HG03378 (cell line): Measurements from ENCODE around the gene PLXDC2.

Experiments used
- ATAC-seq: cut with Tn5 transposase; IDR thresholded peaks from one replicate; pipeline ENCODE4 v1.9.1; 2021; ENCODE audit warnings: mild to moderate bottlenecking, moderate library complexity; ENCODE audit not compliant: unreplicated experiment

The PLXDC2 gene

DNA sequence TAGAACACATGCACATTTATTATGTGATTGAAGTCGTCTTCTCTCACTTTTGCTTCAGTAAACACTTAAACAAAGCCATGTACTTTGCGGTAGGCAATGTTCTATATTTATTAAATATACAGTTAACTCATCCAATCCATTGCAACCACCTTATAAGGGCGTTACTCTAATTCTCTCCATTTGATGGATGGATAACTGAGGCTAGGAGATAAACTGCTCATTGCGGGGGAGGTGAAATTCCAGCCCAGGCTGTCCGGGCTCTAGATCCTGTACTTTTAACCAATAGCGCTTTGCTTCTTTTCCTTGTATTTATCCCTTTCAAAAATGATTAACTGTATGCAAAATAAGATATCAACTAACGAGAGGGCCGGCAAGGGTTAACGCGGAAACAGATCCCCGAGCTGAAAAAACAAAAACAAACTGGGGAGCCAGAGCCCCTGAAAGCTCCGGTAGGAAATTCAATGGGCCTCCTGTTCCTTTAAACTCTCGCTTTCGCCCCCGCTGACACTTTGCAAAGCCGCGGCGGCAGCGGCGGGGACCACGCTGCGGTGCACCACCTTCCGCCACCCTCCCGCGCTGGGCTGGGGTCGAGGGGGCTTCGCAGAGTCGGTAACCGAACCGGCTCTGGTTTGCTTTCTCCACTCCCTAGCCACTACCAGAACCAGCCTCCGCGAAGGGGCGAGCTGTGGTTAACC lies 1.0 kb upstream of the PLXDC2 start:
- no peak for ATAC-seq

DNA sequence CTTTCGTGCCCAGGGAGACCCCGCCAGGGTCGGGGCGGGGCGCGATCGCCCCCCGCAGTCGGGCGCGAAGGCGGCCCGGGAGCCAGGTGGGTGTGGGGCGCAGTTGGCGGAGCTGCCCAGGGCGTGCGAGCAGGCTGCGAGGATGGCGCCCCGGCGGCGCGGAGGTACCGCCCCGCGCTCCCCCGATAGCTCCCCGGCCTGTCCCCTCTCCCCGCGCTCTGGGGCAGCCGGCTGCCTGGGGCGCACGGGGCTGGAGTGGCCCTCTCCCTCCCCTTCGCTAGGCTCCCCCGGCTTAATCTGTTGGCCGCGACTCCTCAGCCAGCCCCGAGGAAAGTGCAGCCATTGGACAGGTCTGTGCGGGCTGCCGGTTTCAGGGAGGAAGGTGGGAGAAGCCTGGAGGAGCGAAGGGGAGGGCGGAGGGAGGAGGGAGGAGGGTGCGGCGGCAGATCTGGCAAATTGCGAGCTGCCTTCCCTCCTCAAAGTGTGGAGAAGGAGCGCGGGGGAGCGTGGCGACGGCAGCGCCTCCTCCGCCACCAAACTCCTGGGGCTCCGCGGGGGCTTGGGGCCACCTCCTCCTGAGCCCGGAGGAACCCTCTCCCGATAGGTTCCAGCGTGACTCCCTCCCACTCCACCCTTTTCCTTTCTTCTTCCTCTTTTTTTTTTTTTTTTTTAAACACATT lies 361 bp upstream of the PLXDC2 start:
- no peak for ATAC-seq

DNA sequence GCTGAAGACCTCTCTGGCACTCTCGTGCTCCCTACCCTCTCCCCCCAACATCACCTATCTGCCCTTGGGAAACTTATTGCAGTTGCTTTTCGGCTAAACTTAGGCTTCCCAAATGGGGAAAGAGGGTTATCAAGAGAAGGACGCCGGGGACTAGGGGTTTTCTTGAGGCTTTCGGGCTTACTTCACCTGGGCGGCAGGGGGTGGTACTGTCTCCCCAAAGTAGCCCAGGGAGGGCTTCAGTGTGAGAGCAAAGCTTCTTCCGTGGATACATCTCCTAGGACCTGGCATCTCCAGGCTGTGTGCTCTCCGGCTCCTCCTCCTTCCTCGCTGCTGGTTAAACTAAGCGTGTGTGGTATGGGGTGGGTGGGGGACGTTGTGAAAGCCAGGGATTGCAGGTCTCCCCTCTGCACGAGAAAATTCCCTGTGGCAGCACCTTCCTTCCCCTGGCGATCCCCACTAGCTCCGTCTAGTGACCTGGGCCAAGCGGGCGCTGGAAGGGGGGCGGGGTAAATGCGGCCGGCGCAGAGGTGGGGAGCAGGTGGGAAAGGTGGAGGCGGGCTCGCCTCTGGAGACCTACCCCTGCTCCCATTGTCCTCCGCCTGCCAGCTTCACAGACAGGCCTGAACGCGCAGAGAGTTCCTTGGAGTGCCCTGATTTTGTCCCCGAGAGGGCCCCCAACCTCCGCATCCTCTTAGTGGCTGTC lies 1.1 kb downstream of the PLXDC2 start:
- peak; percentile 6 for ATAC-seq

GRCh38 chr10:19818876-19819275 lies 2.6 kb downstream of the PLXDC2 start:
- ATAC-seq: no peak

DNA sequence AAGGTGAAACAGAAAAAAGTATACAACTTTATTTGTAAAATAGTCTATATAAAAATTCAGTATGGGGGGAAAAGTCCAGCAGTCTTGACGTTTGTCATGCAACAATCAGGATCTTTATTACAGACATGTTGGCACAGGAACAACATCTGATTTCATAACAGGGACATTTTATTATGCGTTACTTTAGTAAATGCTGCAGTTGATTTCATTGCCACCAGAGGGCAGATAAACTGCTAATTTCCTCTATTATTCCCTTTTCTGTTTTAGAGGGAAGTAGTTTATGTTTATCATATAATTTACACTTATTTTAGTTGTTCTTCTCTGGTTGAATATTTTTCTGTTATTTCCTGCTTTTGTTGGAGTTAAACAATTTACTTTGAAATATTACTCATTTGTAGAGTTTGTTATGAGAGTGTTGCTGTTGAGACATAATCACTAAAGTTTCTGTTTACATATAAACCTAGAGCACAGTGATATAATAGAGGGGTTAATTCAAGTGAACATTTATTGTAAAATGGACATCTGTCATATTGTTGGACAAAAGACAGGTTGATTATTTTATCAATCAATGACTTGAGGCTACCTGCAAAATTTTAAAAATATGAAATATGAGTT lies 3.3 kb downstream of the PLXDC2 start:
- ATAC-seq: peak; percentile 40

DNA sequence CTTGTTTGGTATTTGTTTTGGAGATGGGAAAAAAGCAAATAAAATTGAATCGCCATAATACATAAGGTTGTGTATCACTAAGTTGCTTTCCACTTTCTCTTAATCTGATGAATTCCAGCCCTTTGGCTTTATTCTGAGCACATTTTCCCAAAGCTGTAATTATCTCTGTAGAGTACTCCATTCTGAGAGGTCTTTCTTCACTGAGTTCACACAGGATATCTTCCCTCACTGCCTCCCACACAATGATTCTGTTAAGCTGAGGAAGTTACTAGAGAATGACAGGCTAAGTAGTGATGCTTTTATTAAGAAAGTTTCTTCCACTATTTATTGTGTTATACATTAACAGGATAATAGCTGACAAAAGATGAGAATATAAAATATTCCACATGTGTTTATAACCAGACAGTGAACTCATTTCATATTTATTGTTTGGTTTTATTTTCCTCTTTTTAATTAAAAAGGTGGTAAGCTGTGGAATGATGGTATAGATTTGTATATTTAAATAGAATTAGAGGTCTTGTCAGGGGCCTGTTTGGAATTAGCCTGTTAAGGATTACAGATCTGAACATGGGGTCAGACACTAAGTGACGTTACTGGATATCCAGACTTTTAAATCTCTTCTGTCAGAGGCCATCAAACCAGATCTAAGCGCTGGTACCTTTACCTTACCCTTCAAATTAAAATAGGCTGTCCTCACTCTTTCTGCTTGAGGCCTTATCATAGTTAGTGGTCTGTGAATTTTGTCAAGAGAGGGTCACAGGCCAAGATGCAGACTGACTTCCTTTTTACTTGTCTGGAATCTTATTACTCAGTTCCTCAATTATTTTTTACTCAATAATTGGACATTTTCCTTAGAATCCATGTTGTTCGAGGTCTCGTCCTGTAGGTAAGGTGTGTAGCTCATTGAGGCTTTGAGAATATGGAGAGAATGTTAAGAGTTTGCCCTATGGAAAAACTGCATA lies 8.4 kb downstream of the PLXDC2 start:
- ATAC-seq: no peak

DNA sequence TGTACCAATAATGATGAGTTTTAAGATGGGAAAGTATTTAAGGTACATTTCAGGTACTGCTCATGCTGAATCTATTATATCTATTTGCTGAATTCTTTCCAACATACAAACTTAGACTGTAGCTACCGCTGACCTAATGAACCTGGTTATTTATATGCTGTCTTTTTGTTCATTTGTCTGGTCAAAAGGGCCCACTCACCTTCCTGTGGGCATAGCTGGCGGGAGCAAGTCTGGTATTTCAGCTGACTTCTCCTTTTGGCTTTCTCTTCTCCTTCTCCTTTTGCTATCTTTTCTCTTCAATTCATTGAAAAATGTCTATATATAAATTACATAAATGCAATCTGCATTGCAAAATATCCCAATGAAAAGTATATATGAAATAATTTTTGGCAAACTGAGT lies 9.5 kb downstream of the PLXDC2 start:
- no peak for ATAC-seq

- ATAC-seq: no peak
Measured at GRCh38 chr10:19826712-19827111, 10.5 kb downstream of the PLXDC2 start.

DNA sequence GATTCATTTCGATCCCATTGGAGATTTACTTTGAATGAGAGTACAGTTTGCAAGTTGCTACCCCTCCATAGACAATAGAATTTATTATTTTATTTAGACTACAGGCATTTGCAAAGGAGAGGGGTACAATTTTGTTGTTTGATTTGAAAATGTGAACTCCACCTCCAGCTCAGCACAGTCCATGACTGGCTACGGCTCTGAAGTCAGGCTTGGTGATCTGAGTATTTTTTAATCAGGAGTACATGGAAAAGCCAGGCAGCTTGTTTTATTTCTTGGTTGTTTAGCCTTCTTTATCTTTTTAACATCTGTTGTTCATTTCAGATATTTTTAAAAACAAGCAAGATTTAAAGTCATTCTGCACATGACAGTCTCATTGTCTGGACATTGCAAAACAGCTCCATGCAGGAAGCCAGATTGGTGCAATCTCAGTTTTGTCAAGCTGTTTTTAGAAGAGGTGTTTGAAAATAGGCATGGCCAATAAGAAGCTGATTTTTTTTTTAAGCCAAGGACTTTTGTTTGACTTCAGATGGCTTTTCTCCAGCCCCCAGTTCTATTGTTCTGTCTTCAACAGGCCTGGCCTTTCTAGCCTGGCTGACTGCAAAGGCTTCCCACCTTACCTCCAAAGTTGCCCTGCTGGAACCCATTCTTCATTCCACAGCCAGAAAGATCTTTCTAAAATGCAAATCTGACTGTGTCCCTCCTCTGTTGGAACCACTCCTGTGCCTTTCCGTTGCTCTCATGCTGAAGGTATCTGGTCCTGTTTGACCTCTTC lies 12.2 kb downstream of the PLXDC2 start:
- ATAC-seq: no peak

DNA sequence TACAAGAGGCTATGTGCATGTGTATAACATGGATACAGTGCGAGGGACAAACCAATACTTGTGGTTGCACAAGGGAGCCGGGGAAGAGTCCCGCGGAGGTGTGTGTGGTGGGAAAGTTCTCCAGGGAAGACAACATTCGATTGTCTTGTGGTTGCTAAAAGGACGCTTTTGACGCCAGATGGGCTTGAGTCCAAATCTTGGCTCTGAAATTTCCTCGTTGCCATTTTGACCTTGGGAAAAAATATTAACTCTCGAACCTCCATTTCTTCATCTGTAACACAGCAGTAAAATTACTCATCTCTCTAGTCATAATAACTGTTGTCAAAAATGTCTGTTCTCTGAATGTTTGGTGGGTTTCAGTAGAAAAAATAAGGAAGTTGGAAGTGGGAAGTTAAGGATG lies 16.5 kb downstream of the PLXDC2 start:
- ATAC-seq: no peak

GRCh38 chr10:19833170-19833824 lies 17.1 kb downstream of the PLXDC2 start:
- ATAC-seq: no peak

GRCh38 chr10:19835952-19836351 lies 19.7 kb downstream of the PLXDC2 start:
- no peak for ATAC-seq

GRCh38 chr10:19839090-19839489 lies 22.9 kb downstream of the PLXDC2 start:
- ATAC-seq: no peak

DNA sequence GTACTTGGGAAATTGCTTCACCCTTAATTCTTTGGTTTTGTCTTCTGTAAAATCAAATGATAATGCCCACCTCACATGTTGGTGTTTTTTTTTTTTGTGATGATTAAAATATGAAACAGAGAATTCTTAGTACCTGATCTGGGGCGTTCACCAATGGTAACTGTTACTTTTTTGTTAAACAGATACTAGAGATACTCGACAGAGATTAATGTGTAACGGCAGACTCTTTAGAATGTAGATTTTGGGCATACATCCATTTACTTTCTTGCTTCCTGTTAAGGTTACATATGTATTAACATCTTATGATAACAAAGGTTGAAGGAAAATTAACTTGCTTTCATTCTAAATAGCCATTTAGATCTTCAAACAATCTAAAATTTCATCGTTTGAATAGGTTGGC lies 23.3 kb downstream of the PLXDC2 start:
- ATAC-seq: no peak

GRCh38 chr10:19840776-19841175 lies 24.5 kb downstream of the PLXDC2 start:
- no peak for ATAC-seq

GRCh38 chr10:19843487-19843886 lies 27.3 kb downstream of the PLXDC2 start:
- no peak for ATAC-seq

GRCh38 chr10:19845503-19846368 lies 29.5 kb downstream of the PLXDC2 start:
- no peak for ATAC-seq

GRCh38 chr10:19847321-19847720 lies 31.1 kb downstream of the PLXDC2 start:
- ATAC-seq: no peak
